GM12878 (cell line): ENCODE results near the gene RNF169. TPM values are rescaled to one million over a fixed set of nuclear protein-coding genes. Genes with fewer than 3 reads are reported as not detected.

Experiments
- ATAC-seq: fragments of 200-7000 bp; cut with Tn5 transposase; 3 replicates; pipeline ENCODE4 v1.9.1; 2020; ENCODE audit warnings: mild to moderate bottlenecking, moderate library complexity
- BruUV-seq: library from RNA; stranded (reverse); fragments of 400-500 nt; replicated peaks from 2 replicates; lab custom pipeline; 2021; lab: Mats Ljungman, UMichigan
- CTCF ChIA-PET: fragments of 300-600 bp; sonication (Branson Sonifier 250); formaldehyde crosslinking; extraction: SDS; loops from one replicate; lab custom pipeline; 2021; ENCODE audit warnings: inconsistent platforms; lab: Yijun Ruan, JAX
- POLR2A ChIA-PET: fragments of 350-600 bp; formaldehyde crosslinking; extraction: SDS; loops from one replicate; lab custom pipeline; 2021; ENCODE audit warnings: inconsistent platforms; lab: Charles Lee
- RAD21 ChIA-PET: fragments of 300-600 bp; sonication (Branson Sonifier 250); formaldehyde crosslinking; loops from one replicate; lab custom pipeline; 2023; ENCODE audit warnings: antibody characterized with exemption; ENCODE audit not compliant: unreplicated experiment; lab: Charles Lee
- SMC1A ChIA-PET: fragments of 300-600 bp; sonication (Branson Sonifier 250); formaldehyde crosslinking; loops from one replicate; lab custom pipeline; 2023; ENCODE audit not compliant: unreplicated experiment, uncharacterized antibody; lab: Charles Lee
- DNase-seq: peaks from one replicate; pipeline ENCODE4 v3.0.0-alpha.2; 2011; ENCODE audit warnings: low read depth, low spot score
- FAIRE-seq: peaks from 3 replicates; lab custom pipeline; 2011; peaks lifted over from hg19 to GRCh38; lab: Jason Lieb, UNC
- H2AFZ ChIP-seq: 2 replicates; pipeline ENCODE4 v1.6.0; 2011; ENCODE audit warnings: low read depth, low read length, control low read depth; ENCODE audit not compliant: control insufficient read depth
- H3K27ac ChIP-seq: 2 replicates; pipeline ENCODE4 v1.5.1; 2011; ENCODE audit warnings: control low read depth; ENCODE audit not compliant: control insufficient read depth, insufficient read depth
- H3K27me3 ChIP-seq, 2 experiments: replicated peaks in 1 of 2; 2 replicates each; pipeline versions ENCODE4 v1.6.0 to v1.6.1; 2011; ENCODE audit warnings: low read length in 1 of 2; ENCODE audit not compliant: control insufficient read depth in 2 of 2, insufficient read depth in 2 of 2
- H3K36me3 ChIP-seq, 2 experiments: 2 replicates each; pipeline ENCODE4 v1.5.1; 2011; ENCODE audit warnings: low read length in 1 of 2; ENCODE audit not compliant: control insufficient read depth in 2 of 2, insufficient read depth in 2 of 2
- H3K4me1 ChIP-seq: 2 replicates; pipeline ENCODE4 v1.6.1; 2011; ENCODE audit warnings: mild to moderate bottlenecking, low read length, moderate library complexity, mixed read lengths; ENCODE audit not compliant: control insufficient read depth, insufficient read depth
- H3K4me2 ChIP-seq: 2 replicates; pipeline ENCODE4 v1.6.0; 2011; ENCODE audit warnings: control low read depth; ENCODE audit not compliant: control insufficient read depth, insufficient read depth
- H3K4me3 ChIP-seq: fragments of 200-600 bp; sonication (generic); 2 replicates; pipeline ENCODE4 v1.5.1; 2016
- H3K79me2 ChIP-seq: 2 replicates; pipeline ENCODE4 v1.6.0; 2011; ENCODE audit warnings: low read length; ENCODE audit not compliant: control insufficient read depth, insufficient read depth
- H3K9ac ChIP-seq: 2 replicates; pipeline ENCODE4 v1.8.0; 2011; ENCODE audit warnings: low read length, control low read depth, mixed read lengths; ENCODE audit not compliant: control insufficient read depth, insufficient read depth
- H3K9me3 ChIP-seq: replicated peaks from 3 replicates; pipeline ENCODE4 v1.5.1; 2011; ENCODE audit warnings: mild to moderate bottlenecking, low read length; ENCODE audit not compliant: control insufficient read depth, insufficient read depth
- H4K20me1 ChIP-seq: 2 replicates; pipeline ENCODE4 v1.6.0; 2011; ENCODE audit not compliant: control insufficient read depth, insufficient read depth
- BACH1 ChIP-seq: fragments of 450-650 bp; IDR thresholded peaks from 2 replicates; pipeline ENCODE4 v1.6.1; 2017; ENCODE audit warnings: mild to moderate bottlenecking, borderline replicate concordance
- CBX5 ChIP-seq: sonication (generic); IDR thresholded peaks from 2 replicates; pipeline ENCODE4 v1.6.1; 2016; ENCODE audit warnings: low read depth, moderate library complexity, mild to moderate bottlenecking, inconsistent platforms
- DPF2 ChIP-seq: fragments of 450-650 bp; IDR thresholded peaks from 2 replicates; pipeline ENCODE4 v1.6.1; 2017; ENCODE audit warnings: mild to moderate bottlenecking
- JUND ChIP-seq: IDR thresholded peaks from 2 replicates; pipeline ENCODE4 v1.6.1; 2012; ENCODE audit warnings: low read depth, mild to moderate bottlenecking, low read length, improper control_type of control experiment, moderate library complexity
- PML ChIP-seq: IDR thresholded peaks from 2 replicates; pipeline ENCODE4 v1.6.1; 2012; ENCODE audit warnings: low read length, inconsistent platforms
- RUNX3 ChIP-seq: IDR thresholded peaks from 2 replicates; pipeline ENCODE4 v1.6.1; 2012; ENCODE audit warnings: low read length, inconsistent platforms
- SREBF1 ChIP-seq: IDR thresholded peaks from 2 replicates; pipeline ENCODE4 v1.6.1; 2012; ENCODE audit warnings: mild to moderate bottlenecking, low read length
- in situ Hi-C: fragments of 300-500 bp; cut with MboI; formaldehyde crosslinking; loops from 9 replicates; pipeline ENCODE4 v1.14.3; 2018; ENCODE audit warnings: mixed read lengths
- intact Hi-C: fragments of 100-400 bp; cut with micrococcal nuclease; formaldehyde crosslinking; loops from one replicate; pipeline ENCODE4 v1.14.2; 2022; ENCODE audit not compliant: unreplicated experiment
- polyA plus RNA-seq, 11 experiments: library from polyadenylated mRNA; depleted of rRNA in 4 of 11; unstranded in 6 of 11; stranded (reverse) in 5 of 11; fragments of >200 nt; fragmentation: Nextera tagmentation in 4 of 11; fragmentation: Illumina TruSeq in 1 of 11; extraction: Ambion mirVana in 4 of 11; extraction: Trizol in 1 of 11; gene quantifications; 1 replicate in 1 of 11; 2 replicates in 10 of 11; pipeline versions ENCODE4 v1.2.1 to v1.2.3, GENCODE V29; 2011 to 2016; ENCODE audit warnings: inconsistent platforms in 2 of 11, missing spikeins in 2 of 11, low read depth in 1 of 11
- total RNA-seq, 4 experiments: library from RNA; depleted of rRNA in 3 of 4; stranded (reverse); fragments of >200 nt in 3 of 4; fragmentation: Illumina TruSeq in 1 of 4; extraction: Trizol in 1 of 4; gene quantifications; 2 replicates each; pipeline versions ENCODE4 v1.2.1 to v1.2.3, GENCODE V29; 2013 to 2021
- TF ChIP-seq, protein P1 (sequence below): IDR thresholded peaks from 2 replicates; pipeline ENCODE4 v1.6.1; 2012; ENCODE audit warnings: low read depth, low read length, improper control_type of control experiment
- TF ChIP-seq, protein P2 (sequence below): fragments of 450-650 bp; IDR thresholded peaks from 2 replicates; pipeline ENCODE4 v1.6.1; 2017; ENCODE audit warnings: low read depth, mild to moderate bottlenecking, moderate library complexity

RNF169 gene
- total and polyA plus RNA-seq, 10 of the 15 experiments (the other 5 are each of a cell fraction or from before 2014, with no cell fraction given): 0.32 to 13.2 (median 6.4) TPM

DNA sequence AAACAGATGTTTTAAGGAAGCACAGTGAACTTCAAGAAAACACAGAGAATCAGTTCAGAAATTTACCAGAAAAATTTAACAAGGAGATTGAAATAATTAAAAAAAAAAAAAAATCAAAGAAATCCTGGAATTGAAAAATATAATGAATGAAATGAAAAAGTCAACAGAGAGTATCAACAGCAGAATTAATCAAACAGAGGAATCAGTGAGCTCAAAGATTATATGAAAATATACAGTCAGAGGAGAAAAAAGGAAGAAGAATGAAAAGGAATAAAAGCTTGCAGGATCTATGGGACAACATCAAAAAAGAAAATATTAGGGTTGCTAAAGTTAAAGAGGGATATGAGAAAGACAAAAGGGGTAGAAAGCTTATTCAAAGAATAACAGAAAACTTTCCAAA is 117.9 kb downstream of the RNF169 start:
- no peak overlapping the region for H3K9ac ChIP-seq
- FAIRE-seq (no peak), DNase-seq (no peak), ATAC-seq (no peak)
- H3K4me3 ChIP-seq: no peak overlapping the region
- ChIA-PET RAD21 (no interaction called here), CTCF (interaction anchor here (0.7 kb wide), 1 partner anchor 36 kb away, joined by 3 read pairs; no protein-coding TSS in a partner anchor), POLR2A (interaction anchor here (0.7 kb wide), 1 partner anchor 369 kb away, joined by 3 read pairs; no protein-coding TSS in a partner anchor), SMC1A (no interaction called here)
- in situ Hi-C loops: no loop called here
- TF ChIP-seq JUND (no peak), SREBF1 (no peak), RUNX3 (no peak), DPF2 (no peak), CBX5 (peak; percentile 88; the same call in 1 of the 2 replicates), BACH1 (no peak), PML (no peak)
- TF ChIP-seq, protein P1, sequence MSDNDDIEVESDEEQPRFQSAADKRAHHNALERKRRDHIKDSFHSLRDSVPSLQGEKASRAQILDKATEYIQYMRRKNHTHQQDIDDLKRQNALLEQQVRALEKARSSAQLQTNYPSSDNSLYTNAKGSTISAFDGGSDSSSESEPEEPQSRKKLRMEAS: no peak
- TF ChIP-seq, protein P2, sequence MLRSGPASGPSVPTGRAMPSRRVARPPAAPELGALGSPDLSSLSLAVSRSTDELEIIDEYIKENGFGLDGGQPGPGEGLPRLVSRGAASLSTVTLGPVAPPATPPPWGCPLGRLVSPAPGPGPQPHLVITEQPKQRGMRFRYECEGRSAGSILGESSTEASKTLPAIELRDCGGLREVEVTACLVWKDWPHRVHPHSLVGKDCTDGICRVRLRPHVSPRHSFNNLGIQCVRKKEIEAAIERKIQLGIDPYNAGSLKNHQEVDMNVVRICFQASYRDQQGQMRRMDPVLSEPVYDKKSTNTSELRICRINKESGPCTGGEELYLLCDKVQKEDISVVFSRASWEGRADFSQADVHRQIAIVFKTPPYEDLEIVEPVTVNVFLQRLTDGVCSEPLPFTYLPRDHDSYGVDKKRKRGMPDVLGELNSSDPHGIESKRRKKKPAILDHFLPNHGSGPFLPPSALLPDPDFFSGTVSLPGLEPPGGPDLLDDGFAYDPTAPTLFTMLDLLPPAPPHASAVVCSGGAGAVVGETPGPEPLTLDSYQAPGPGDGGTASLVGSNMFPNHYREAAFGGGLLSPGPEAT: 0 out of 2 replicates have a peak, but pooled peaks have one; percentile 47
- no TSS peak for BruUV-seq
- no peaks in the 10 kb centered on the region for H3K79me2 ChIP-seq
- no peaks in the 10 kb centered on the region for H3K4me1 ChIP-seq
- 0 out of 4 replicates have a peak, but pooled peaks cover 0 to 10% of the 10 kb centered on the region in 2 experiments for H3K36me3 ChIP-seq
- H3K9me3 ChIP-seq: peaks cover 37% of the 10 kb centered on the region
- H4K20me1 ChIP-seq: no peaks in the 10 kb centered on the region
- no peaks in the 10 kb centered on the region for H3K27me3 ChIP-seq
- no peak overlapping the region for H2AFZ ChIP-seq
- no peak overlapping the region for H3K4me2 ChIP-seq
- H3K27ac ChIP-seq: no peak overlapping the region
- intact Hi-C loops: no loop called here
